Effector memory CD4-positive, alpha-beta T cell (primary cell): Measurements from ENCODE around the gene TECRL.

ENCODE experiments used
- DNase-seq, 3 donors: peaks; one replicate each; pipeline ENCODE4 v3.0.0-alpha.2; 2020
- H3K27ac ChIP-seq: 2 replicates; pipeline ENCODE4 v1.7.0; 2013; ENCODE audit warnings: mild to moderate bottlenecking, low read length, moderate library complexity; ENCODE audit not compliant: insufficient read depth, poor library complexity, severe bottlenecking
- H3K27me3 ChIP-seq: replicated peaks from 2 replicates; pipeline ENCODE4 v1.7.0; 2013; ENCODE audit warnings: mild to moderate bottlenecking, low read length; ENCODE audit not compliant: insufficient read depth, control insufficient read depth, poor library complexity, severe bottlenecking
- H3K36me3 ChIP-seq: 2 replicates; pipeline ENCODE4 v1.7.0; 2013; ENCODE audit warnings: mild to moderate bottlenecking, low read length, moderate library complexity; ENCODE audit not compliant: control insufficient read depth, insufficient read depth
- H3K4me1 ChIP-seq: 2 replicates; pipeline ENCODE4 v1.7.0; 2013; ENCODE audit warnings: low read length, mild to moderate bottlenecking; ENCODE audit not compliant: control insufficient read depth, insufficient read depth, poor library complexity, severe bottlenecking
- H3K4me3 ChIP-seq: 2 replicates; pipeline ENCODE4 v1.7.0; 2013; ENCODE audit warnings: low read length, low read depth, mild to moderate bottlenecking; ENCODE audit not compliant: insufficient read depth, poor library complexity, severe bottlenecking
- H3K9me3 ChIP-seq: 2 replicates; pipeline ENCODE4 v1.7.0; 2013; ENCODE audit warnings: mild to moderate bottlenecking, low read length, moderate library complexity; ENCODE audit not compliant: control insufficient read depth

TECRL gene

GRCh38 chr4:64334964-64335363 lies 74.3 kb downstream of the TECRL start:
- no peak for DNase-seq
- H3K27ac ChIP-seq = no peak overlapping the region
- no peaks in the 10 kb centered on the region for H3K27me3 ChIP-seq
- no peak overlapping the region for H3K4me3 ChIP-seq
- H3K4me1 ChIP-seq = no peaks in the 10 kb centered on the region
- H3K36me3 ChIP-seq = no peaks in the 10 kb centered on the region
- H3K9me3 ChIP-seq = no peaks in the 10 kb centered on the region

- no peak for DNase-seq
- Histone ChIP-seq H3K4me1 (no peaks in the 10 kb centered on the region), H3K9me3 (no peaks in the 10 kb centered on the region), H3K36me3 (no peaks in the 10 kb centered on the region), H3K27ac (no peak overlapping the region), H3K4me3 (no peak overlapping the region), H3K27me3 (no peaks in the 10 kb centered on the region)
Measured at GRCh38 chr4:64330143-64330542, 79.1 kb downstream of the TECRL start.

- Histone ChIP-seq H3K4me3 (no peak overlapping the region), H3K4me1 (no peaks in the 10 kb centered on the region), H3K36me3 (no peaks in the 10 kb centered on the region), H3K27me3 (no peaks in the 10 kb centered on the region), H3K9me3 (no peaks in the 10 kb centered on the region), H3K27ac (no peak overlapping the region)
- DNase-seq = no peak
Measured at GRCh38 chr4:64327237-64327636, 82.0 kb downstream of the TECRL start.

GRCh38 chr4:64326507-64326906 lies 82.7 kb downstream of the TECRL start:
- DNase-seq = no peak
- H3K36me3 ChIP-seq = no peaks in the 10 kb centered on the region
- no peaks in the 10 kb centered on the region for H3K27me3 ChIP-seq
- no peaks in the 10 kb centered on the region for H3K9me3 ChIP-seq
- no peak overlapping the region for H3K27ac ChIP-seq
- H3K4me3 ChIP-seq = no peak overlapping the region
- H3K4me1 ChIP-seq = no peaks in the 10 kb centered on the region

- Histone ChIP-seq H3K9me3 (no peaks in the 10 kb centered on the region), H3K36me3 (no peaks in the 10 kb centered on the region), H3K27ac (no peak overlapping the region), H3K4me1 (no peaks in the 10 kb centered on the region), H3K27me3 (no peaks in the 10 kb centered on the region), H3K4me3 (no peak overlapping the region)
- no peak for DNase-seq
Measured at GRCh38 chr4:64306255-64306565, 103.0 kb downstream of the TECRL start.

- no peaks in the 10 kb centered on the region for H3K36me3 ChIP-seq
- no peaks in the 10 kb centered on the region for H3K9me3 ChIP-seq
- no peak overlapping the region for H3K4me3 ChIP-seq
- DNase-seq = no peak
- no peaks in the 10 kb centered on the region for H3K27me3 ChIP-seq
- no peak overlapping the region for H3K27ac ChIP-seq
- H3K4me1 ChIP-seq = no peaks in the 10 kb centered on the region
Measured at GRCh38 chr4:64305565-64306254, 103.5 kb downstream of the TECRL start.

GRCh38 chr4:64272432-64272831 lies 136.8 kb downstream of the TECRL start:
- no peak overlapping the region for H3K27ac ChIP-seq
- H3K4me3 ChIP-seq = no peak overlapping the region
- no peaks in the 10 kb centered on the region for H3K27me3 ChIP-seq
- DNase-seq = no peak
- no peaks in the 10 kb centered on the region for H3K9me3 ChIP-seq
- H3K4me1 ChIP-seq = no peaks in the 10 kb centered on the region
- no peaks in the 10 kb centered on the region for H3K36me3 ChIP-seq

- Histone ChIP-seq H3K4me3 (no peak overlapping the region), H3K27me3 (no peaks in the 10 kb centered on the region), H3K27ac (no peak overlapping the region), H3K4me1 (no peaks in the 10 kb centered on the region), H3K36me3 (no peaks in the 10 kb centered on the region), H3K9me3 (no peaks in the 10 kb centered on the region)
- no peak for DNase-seq
Measured at GRCh38 chr4:64271601-64272081, 137.6 kb downstream of the TECRL start.

- H3K36me3 ChIP-seq = no peaks in the 10 kb centered on the region
- H3K9me3 ChIP-seq = no peaks in the 10 kb centered on the region
- DNase-seq = no peak
- no peak overlapping the region for H3K4me3 ChIP-seq
- no peaks in the 10 kb centered on the region for H3K4me1 ChIP-seq
- no peaks in the 10 kb centered on the region for H3K27me3 ChIP-seq
- H3K27ac ChIP-seq = no peak overlapping the region
Measured at GRCh38 chr4:64266669-64267068, 142.6 kb downstream of the TECRL start.

GRCh38 chr4:64266263-64266662 lies 143.0 kb downstream of the TECRL start:
- no peaks in the 10 kb centered on the region for H3K36me3 ChIP-seq
- H3K27me3 ChIP-seq = no peaks in the 10 kb centered on the region
- DNase-seq = no peak
- no peaks in the 10 kb centered on the region for H3K4me1 ChIP-seq
- H3K9me3 ChIP-seq = no peaks in the 10 kb centered on the region
- no peak overlapping the region for H3K27ac ChIP-seq
- no peak overlapping the region for H3K4me3 ChIP-seq
